HG03460 (cell line): ENCODE data around the gene PSMD12.
"Not testable (repeated sequence)": the region's sequence is repeated elsewhere in the genome, so short reads cannot be mapped to it uniquely, and the experiment has no call there.

Experiments
- ATAC-seq: cut with Tn5 transposase; IDR thresholded peaks from one replicate; pipeline ENCODE4 v1.9.1; 2021; ENCODE audit not compliant: unreplicated experiment

Gene PSMD12

DNA sequence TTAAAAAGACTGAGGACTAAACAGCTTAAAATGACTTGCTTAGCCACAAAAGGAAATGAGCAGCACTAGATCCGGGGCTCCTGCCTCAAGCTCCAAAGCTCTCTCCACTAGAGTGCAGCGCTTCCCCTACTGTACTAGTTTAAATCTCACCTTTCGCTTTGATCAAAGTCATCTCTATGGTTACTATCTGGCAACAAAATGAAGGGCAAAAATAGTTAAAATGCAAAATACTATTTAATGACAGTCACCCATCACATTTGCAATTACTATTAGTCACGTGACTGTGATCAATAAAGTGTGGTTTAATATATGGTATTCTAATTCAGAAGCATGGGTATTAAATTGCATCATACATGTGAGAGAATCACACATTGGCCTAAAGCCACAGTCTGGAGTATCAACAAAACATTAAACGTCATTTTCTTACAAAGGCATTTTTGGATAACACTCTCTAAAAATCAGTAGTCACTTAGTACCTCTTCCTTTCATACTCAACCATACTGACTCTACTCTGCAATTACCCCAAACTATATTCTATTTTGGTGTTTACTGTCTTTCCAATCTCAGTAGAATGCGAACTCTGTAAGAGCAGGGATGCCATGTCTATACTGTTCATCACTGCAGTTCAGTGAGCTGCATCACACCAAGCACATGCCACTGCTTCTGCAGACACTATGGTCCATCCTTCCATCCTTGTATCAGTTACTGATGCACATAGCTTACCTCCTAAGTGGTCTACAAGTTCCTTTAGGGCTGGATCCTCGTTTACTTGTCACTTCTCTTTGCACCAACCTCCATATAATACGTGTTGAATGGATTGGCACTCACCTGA is 6.2 kb downstream of the PSMD12 start:
- ATAC-seq: no peak

DNA sequence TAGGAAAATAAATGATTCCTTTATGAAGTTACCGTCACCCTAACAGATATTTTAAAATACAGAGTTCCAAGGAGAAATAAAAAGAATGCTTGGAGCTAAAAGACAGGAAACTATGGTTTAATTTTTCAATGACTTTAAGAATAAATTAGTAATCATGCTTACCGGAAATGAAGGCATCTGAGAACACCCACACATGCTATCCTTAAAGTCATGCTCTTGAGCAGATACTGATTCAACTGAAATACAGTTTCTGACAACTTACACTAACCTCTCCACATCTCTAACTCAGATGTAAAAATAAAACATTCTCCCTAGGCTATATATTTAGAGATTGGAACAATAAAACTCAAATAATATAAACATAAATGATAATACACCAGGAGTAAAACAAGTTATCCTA is 7.8 kb downstream of the PSMD12 start:
- ATAC-seq: no peak

GRCh38 chr17:67353929-67354574 is 12.3 kb downstream of the PSMD12 start:
- no peak for ATAC-seq

DNA sequence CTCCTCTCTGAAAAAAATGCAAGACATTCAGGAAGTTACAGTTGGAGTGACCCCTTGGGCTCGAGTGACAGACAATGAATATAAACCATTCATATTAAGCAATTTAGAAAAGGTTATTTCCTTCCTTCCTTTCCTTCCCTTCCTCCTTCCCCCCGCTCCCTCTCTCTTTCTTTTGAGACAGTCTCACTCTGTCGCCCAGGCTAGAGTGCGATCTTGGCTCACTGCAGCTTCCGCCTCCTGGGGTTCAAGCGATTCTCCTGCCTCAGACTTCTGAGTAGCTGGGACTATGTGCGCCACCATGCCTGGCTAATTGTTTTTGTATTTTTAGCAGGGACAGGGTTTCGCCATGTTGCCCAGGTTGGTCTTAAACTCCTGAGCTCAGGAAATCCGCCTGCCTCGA is 13.2 kb downstream of the PSMD12 start:
- no peak for ATAC-seq

GRCh38 chr17:67349420-67349819 is 17.0 kb downstream of the PSMD12 start:
- no peak for ATAC-seq

DNA sequence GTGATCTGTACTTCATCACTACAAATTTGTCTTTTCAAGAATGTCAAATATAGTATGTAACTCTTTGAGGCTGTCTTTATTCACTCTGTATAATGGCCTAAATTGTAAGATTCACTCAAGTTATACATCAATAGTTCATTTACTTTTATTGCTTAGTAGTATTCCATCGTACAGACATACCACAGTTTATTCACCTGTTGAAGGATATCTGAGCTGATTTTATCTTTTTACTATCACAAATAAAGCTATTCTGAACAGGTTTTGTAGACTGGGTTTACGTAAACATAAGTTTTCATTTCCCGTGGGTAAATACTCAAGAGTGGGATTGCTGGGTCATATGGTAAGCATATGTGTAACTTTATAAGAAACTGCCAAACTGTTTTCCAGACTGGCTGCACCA is 18.6 kb downstream of the PSMD12 start:
- ATAC-seq: no peak

DNA sequence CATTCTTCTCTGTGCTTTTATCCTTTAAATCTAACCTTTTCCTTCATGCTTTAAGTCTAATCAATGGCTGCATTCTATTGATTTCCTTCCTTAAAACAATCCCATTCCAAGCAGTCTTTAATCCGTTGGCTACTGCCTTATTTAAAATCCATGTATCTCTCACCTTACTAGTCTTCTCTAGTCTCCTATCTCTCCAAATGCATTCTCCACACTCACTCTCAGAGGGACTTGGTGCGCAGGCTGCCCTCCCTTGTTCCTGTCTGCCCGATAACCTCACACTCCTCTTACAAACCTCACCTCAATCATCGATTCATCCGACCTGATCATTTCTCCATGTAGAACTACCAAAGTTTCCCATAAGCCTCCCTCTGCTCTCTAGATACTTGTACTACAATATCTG is 23.1 kb downstream of the PSMD12 start:
- ATAC-seq: no peak

GRCh38 chr17:67338353-67338752 is 28.0 kb downstream of the PSMD12 start:
- ATAC-seq: not testable (repeated sequence)

DNA sequence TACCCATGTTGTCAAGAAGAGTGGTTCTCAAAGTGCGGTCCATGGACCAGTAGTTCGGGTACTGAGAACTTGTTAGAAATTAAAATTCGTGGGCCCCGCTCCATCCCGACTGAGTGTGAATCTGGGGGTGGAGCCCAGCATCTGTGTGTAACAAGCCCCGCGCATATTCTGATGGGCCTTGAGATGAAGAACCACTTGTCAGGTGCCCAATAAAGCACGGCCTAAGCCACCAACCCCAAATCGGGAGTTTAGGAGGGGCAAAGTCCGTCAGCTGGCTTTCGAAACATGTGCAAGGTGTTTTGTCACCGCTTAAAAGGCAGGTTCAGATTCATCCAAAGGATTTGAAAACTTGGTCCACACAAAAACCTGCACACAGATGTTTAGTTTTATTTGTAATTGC is 29.5 kb downstream of the PSMD12 start:
- no peak for ATAC-seq

- no peak for ATAC-seq
These were observed 31.0 kb downstream of the PSMD12 start for GRCh38 chr17:67335245-67335835.

DNA sequence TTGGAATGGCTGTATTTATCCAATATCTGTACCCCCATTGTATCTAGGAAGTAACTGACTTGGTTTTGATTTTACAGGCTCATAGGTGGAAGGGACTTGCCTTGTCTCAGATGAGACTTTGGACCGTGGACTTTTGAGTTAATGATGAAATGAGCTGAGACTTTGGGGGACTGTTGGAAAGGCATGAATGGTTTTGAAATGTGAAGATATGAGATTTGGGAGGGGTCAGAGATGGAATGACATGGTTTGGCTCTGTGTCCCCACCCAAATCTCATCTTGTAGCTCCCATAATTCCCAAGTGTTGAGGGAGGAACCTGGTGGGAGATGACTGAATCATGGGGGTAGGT is 34.2 kb downstream of the PSMD12 start:
- ATAC-seq: not testable (repeated sequence)

- not testable (repeated sequence) for ATAC-seq
These were observed 34.8 kb downstream of the PSMD12 start for GRCh38 chr17:67331381-67332161.

DNA sequence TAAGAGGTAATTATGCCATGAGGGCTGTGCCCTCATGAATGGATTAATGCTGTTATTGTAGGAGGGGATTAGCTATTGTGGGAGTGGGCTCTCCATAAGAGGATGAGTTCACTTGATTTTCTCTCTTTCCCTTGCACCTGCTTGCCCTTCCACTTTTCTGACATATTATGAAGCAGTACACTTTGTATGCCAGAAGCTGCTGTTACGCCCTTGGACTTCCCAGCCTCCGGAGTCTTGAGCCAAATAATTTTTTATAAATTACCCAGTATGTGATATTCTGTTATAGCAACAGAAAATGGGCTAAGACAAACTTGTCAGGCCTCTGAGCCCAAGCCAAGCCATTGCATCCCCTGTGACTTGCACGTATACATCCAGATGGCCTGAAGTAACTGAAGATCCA is 38.4 kb downstream of the PSMD12 start:
- no peak for ATAC-seq

- not testable (repeated sequence) for ATAC-seq
These were observed 39.2 kb downstream of the PSMD12 start for GRCh38 chr17:67326959-67327745.

DNA sequence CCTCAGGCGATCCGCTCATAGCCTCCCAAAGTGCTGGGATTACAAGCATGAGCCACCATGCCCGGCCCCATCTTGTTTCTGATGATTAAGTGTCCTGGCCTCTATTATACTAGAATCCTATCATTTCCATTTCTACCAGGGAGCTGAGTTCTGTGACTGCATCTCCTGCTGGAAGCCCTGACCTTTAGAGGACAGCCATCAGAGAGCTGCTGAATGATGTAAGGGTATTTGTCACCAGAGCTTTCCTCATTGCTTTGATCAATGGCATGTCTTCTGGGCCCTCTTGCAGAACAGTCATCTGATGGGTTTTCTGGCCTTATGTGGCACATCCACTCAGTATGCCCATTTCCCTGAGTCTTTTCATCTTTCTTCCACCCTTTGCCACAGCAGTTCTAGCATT is 39.9 kb downstream of the PSMD12 start:
- ATAC-seq: no peak

GRCh38 chr17:67324330-67324729 is 42.0 kb downstream of the PSMD12 start:
- ATAC-seq: no peak

GRCh38 chr17:67323445-67323844 is 42.9 kb downstream of the PSMD12 start:
- no peak for ATAC-seq

DNA sequence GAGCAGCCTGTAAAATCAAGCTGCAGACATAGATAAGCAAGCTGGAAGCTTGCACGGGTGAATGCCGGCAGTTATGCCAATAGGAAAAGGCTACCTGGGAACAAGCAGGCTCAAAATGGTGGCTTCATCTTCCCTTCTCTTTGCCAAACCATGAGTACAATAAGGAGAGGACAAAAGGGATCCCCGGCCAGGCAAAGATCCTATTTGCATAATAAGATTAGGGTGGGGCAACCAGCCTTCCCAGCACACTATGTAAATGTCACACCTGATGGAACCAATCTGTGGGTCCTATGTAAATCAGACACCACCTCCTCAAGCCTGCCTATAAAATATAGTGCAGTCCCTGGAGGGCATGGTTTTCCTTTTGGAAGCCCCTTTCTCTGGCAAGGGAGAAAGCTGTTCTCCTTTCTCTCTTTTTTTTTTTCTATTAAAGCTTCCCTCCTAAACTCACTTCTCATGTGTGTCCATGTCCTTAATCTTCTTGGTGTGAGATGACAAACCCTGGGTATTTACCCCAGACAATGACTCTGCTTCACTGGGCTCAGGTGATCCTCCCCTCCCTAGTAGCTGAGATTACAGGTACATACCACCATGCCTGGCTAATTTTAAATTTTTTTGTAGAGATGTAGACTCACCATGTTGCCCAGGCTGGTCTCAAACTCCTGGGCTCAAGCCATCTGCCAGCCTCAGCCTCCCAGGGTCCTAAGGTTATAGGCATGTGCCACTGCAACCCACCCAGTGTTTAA is 44.2 kb downstream of the PSMD12 start:
- ATAC-seq: no peak

DNA sequence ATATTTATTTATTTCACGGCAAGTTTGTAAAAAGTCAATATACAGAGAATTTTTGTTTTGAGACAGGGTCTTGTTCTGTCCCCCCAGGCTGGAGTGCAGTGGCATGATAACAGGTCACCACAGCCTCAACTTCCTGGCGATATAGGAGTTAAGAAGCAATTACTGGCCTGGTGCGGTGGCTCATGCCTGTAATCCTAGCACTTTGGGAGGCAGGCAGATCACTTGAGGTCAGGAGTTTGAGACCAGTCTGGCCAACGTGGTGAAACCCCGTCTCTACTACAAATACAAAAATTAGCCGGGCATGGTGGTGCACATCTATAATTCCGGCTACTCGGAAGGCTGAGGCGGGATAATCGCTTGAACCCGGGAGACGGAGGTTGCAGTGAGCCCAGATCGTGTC is 44.9 kb downstream of the PSMD12 start:
- ATAC-seq: not testable (repeated sequence)

DNA sequence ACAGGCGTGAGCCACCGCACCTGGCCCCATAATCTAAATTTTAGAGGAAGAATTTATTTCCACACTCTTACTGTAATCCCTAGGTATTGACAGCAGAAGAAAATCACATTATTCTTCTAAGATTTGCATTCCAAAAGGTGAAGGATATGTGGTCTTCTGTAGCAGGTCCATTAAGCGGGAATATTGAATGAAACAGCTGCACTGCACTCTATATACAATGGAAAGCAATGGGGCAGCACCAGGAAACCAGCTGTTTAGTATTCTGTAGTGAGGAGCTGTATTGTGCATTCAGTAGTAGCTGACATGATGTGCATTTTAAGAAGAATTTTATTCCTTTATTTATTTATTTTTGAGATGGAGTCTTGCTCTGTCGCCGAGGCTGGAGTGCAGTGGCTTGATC is 49.6 kb downstream of the PSMD12 start:
- ATAC-seq: no peak
